K562 (cell line): Measurements from ENCODE around the gene ZDHHC20.

Source experiments
- CBX3 ChIP-seq, 2 experiments: IDR thresholded peaks; 1 replicate in 1 of 2; 2 replicates in 1 of 2; pipeline ENCODE4 v1.6.1; 2012; ENCODE audit warnings: inconsistent platforms in 2 of 2, low read length in 2 of 2, borderline replicate concordance in 1 of 2, control low read depth in 1 of 2
- EP300 ChIP-seq: IDR thresholded peaks from 2 replicates; pipeline ENCODE4 v1.6.1; 2012; ENCODE audit warnings: low read length, improper control_type of control experiment
- POLR2A ChIP-seq: fragments of 450-650 bp; conservative IDR thresholded peaks from 2 replicates; pipeline ENCODE4 v1.6.1; 2016
- PRMT5 ChIP-seq: sonication (generic); formaldehyde crosslinking; IDR thresholded peaks from 2 replicates; pipeline ENCODE4 v1.5.0; 2020; ENCODE audit warnings: missing genetic modification reagents
- SETDB1 ChIP-seq: IDR thresholded peaks from one replicate; pipeline ENCODE4 v1.6.1; 2012; ENCODE audit warnings: low read length, control low read depth, inconsistent platforms
- TAF1 ChIP-seq: IDR thresholded peaks from 2 replicates; pipeline ENCODE4 v1.6.1; 2011; ENCODE audit warnings: mild to moderate bottlenecking, low read length, moderate library complexity; ENCODE audit not compliant: insufficient read depth, control insufficient read depth, severe bottlenecking; ENCODE audit errors: extremely low read depth
- ZC3H11A ChIP-seq: IDR thresholded peaks from 2 replicates; pipeline ENCODE4 v1.6.1; 2012; ENCODE audit warnings: low read depth, low read length, improper control_type of control experiment
- ZNF699 ChIP-seq: fragments of 250-450 bp; sonication (Bioruptor Pico); IDR thresholded peaks from 2 replicates; pipeline ENCODE4 v1.8.0; 2021; ENCODE audit warnings: mild to moderate bottlenecking, moderate library complexity; ENCODE audit not compliant: insufficient replicate concordance

DNA sequence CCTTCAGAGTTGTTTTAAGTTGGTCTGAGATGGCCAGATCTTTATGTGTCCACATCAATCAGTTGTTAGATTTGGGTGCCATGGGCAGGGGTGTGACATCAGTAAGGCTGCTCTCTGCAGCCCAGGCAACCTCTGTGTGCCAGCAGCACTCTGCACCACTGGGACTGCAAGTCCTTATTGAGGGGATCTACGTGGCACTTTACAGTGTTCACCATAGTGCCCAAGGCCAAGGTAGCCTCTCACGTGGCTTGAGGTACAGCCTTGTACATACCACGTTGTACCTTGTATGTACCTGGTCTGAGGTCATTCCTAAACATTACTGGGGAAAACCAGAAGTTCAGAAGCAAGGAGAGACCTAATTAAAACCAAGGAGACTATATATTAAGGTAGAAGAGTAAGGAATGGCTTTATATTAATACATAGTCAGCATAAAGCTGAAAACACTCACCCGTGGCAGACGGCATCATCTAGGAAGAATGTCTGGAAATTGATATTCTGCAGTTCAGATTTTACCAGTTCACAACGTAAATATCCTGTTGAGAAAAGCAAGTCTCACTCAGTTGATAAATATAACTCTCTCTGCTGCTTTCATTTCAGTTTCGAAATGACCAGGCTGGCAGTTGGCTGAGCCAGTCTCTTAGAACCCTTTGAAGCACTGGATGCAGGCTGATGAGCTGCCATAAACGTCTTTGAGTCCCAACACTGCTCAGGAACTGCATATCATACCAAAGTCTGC is 128.8 kb downstream of the ZDHHC20 start:
- no peak for TF ChIP-seq TAF1
- TF ChIP-seq SETDB1 = no peak
- TF ChIP-seq ZNF699 (CRISPR knock-in tag) = no peak
- TF ChIP-seq POLR2A = no peak
- no peak for TF ChIP-seq PRMT5
- TF ChIP-seq ZC3H11A = no peak
- TF ChIP-seq CBX3 (IDR thresholded peaks at IDR 0.05; ENCODE audit: borderline replicate concordance in 1 of 2, low read length in 2 of 2) = no peak
- TF ChIP-seq EP300 = no peak
